PFSK-1 (cell line): Measurements from ENCODE around the gene P4HA3.

ENCODE experiments used
- POLR2AphosphoS5 ChIP-seq: IDR thresholded peaks from 2 replicates; pipeline ENCODE4 v1.6.1; 2012; ENCODE audit warnings: low read depth, mild to moderate bottlenecking, control low read depth, low read length, moderate library complexity
- TAF1 ChIP-seq: IDR thresholded peaks from 2 replicates; pipeline ENCODE4 v1.6.1; 2012; ENCODE audit warnings: low read length, control low read depth, borderline replicate concordance; ENCODE audit not compliant: insufficient read depth
- TF ChIP-seq, protein P1 (sequence below), 2 experiments: IDR thresholded peaks; 2 replicates each; pipeline versions ENCODE4 v1.6.1 to v1.8.0; 2011 to 2012; ENCODE audit warnings: low read depth in 2 of 2, low read length in 2 of 2, control low read depth in 1 of 2, inconsistent platforms in 1 of 2, mild to moderate bottlenecking in 1 of 2, moderate library complexity in 1 of 2; ENCODE audit not compliant: insufficient read depth in 1 of 2

- no peak for TF ChIP-seq TAF1
- TF ChIP-seq POLR2AphosphoS5 = no peak
- TF ChIP-seq, protein P1, sequence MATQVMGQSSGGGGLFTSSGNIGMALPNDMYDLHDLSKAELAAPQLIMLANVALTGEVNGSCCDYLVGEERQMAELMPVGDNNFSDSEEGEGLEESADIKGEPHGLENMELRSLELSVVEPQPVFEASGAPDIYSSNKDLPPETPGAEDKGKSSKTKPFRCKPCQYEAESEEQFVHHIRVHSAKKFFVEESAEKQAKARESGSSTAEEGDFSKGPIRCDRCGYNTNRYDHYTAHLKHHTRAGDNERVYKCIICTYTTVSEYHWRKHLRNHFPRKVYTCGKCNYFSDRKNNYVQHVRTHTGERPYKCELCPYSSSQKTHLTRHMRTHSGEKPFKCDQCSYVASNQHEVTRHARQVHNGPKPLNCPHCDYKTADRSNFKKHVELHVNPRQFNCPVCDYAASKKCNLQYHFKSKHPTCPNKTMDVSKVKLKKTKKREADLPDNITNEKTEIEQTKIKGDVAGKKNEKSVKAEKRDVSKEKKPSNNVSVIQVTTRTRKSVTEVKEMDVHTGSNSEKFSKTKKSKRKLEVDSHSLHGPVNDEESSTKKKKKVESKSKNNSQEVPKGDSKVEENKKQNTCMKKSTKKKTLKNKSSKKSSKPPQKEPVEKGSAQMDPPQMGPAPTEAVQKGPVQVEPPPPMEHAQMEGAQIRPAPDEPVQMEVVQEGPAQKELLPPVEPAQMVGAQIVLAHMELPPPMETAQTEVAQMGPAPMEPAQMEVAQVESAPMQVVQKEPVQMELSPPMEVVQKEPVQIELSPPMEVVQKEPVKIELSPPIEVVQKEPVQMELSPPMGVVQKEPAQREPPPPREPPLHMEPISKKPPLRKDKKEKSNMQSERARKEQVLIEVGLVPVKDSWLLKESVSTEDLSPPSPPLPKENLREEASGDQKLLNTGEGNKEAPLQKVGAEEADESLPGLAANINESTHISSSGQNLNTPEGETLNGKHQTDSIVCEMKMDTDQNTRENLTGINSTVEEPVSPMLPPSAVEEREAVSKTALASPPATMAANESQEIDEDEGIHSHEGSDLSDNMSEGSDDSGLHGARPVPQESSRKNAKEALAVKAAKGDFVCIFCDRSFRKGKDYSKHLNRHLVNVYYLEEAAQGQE (IDR thresholded peaks at IDR 0.05; ENCODE audit: insufficient read depth in 1 of 2, low read depth in 2 of 2, low read length in 2 of 2) = no peak
Observed at GRCh38 chr11:74332291-74332690, 20.9 kb upstream of the P4HA3 start.
